ENCODE results near the gene NCR2.

DNA sequence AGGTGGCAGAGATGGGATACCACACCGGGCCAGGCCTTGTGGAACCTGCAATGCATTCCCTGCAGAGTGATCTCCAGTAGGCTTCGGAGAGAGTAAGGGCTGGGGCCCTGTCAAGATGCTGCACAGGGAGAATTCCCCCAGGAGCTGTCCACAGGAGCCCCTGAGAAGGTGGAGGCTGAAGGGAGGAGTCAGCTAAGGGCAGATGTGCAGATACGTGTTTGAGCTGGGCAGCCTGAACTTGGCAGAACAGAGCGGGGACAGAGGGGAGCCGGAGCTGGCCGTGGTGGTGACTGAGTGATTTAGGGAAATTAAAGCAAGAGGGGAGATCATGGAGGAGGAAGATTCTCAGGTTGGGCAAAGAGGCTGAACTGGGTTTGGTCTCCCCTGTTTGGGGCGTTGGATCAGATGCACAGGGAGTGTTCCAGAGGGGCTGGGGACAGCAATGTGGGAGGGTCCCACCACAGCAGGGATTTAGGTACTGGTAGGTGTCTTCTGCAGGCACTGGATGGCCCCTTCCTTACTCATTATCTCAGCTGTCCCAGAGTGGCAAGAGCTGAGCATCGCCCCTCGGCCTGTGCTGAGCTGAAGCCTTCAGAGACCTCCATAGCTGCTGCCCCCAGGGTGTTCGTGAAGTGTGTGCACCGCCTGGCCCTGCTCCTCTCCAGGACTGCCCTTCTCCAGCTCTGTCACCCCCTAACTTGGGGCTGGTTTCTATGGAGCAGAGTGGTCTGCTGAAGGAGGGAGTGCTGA is 3.8 kb upstream of the NCR2 start:
- no peak for TF ChIP-seq POLR2A (IDR thresholded peaks at IDR 0.05)
- TF ChIP-seq, protein P1, sequence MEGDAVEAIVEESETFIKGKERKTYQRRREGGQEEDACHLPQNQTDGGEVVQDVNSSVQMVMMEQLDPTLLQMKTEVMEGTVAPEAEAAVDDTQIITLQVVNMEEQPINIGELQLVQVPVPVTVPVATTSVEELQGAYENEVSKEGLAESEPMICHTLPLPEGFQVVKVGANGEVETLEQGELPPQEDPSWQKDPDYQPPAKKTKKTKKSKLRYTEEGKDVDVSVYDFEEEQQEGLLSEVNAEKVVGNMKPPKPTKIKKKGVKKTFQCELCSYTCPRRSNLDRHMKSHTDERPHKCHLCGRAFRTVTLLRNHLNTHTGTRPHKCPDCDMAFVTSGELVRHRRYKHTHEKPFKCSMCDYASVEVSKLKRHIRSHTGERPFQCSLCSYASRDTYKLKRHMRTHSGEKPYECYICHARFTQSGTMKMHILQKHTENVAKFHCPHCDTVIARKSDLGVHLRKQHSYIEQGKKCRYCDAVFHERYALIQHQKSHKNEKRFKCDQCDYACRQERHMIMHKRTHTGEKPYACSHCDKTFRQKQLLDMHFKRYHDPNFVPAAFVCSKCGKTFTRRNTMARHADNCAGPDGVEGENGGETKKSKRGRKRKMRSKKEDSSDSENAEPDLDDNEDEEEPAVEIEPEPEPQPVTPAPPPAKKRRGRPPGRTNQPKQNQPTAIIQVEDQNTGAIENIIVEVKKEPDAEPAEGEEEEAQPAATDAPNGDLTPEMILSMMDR (IDR thresholded peaks at IDR 0.05): no peak

All from gastroesophageal sphincter (tissue), 3 donors.